SU-DHL-6 (cell line): ENCODE results near the gene GIMAP8.

ENCODE experiments used
- CTCF ChIP-seq: fragments of 200-600 bp; sonication (generic); IDR thresholded peaks from one replicate; pipeline ENCODE4 v1.5.1; 2017; ENCODE audit warnings: antibody characterized with exemption, mild to moderate bottlenecking, low read length, moderate library complexity; ENCODE audit not compliant: insufficient read depth, poor library complexity, severe bottlenecking
- EZH2phosphoT487 ChIP-seq: fragments of 200-600 bp; sonication (generic), shearing (Covaris generic); conservative IDR thresholded peaks from 2 replicates; pipeline ENCODE4 v1.6.1; 2018; ENCODE audit warnings: mild to moderate bottlenecking, antibody characterized with exemption, low read length, moderate library complexity, mixed read lengths

DNA sequence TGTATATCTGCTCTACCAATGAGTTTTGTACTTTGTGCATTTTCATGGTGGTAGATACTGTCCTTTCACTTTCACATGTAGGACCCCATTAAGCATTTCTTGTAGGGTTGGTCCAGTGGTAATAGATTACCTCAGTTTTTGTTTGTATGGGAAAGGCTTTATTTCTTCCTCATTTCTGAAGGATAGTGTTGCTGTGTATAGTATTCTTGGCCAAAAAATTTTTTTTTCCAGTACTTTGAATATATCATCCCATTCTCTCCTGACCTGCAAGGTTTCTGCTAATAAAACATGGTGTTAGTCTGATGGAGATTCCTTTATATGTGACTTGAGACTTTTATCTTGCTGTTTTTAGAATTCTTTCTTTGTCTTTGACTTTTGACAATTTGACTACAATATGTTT, 12.0 kb downstream of the GIMAP8 start:
- no peak for TF ChIP-seq CTCF
- no peak for TF ChIP-seq EZH2phosphoT487
